HG03097 (cell line): ENCODE results near the gene MORN2.
"Not testable (repeated sequence)": the region's sequence is repeated elsewhere in the genome, so short reads cannot be mapped to it uniquely, and the experiment has no call there.

ENCODE experiments used
- ATAC-seq: cut with Tn5 transposase; IDR thresholded peaks from one replicate; pipeline ENCODE4 v1.9.1; 2021; ENCODE audit not compliant: unreplicated experiment, low FRiP score

MORN2 gene

DNA sequence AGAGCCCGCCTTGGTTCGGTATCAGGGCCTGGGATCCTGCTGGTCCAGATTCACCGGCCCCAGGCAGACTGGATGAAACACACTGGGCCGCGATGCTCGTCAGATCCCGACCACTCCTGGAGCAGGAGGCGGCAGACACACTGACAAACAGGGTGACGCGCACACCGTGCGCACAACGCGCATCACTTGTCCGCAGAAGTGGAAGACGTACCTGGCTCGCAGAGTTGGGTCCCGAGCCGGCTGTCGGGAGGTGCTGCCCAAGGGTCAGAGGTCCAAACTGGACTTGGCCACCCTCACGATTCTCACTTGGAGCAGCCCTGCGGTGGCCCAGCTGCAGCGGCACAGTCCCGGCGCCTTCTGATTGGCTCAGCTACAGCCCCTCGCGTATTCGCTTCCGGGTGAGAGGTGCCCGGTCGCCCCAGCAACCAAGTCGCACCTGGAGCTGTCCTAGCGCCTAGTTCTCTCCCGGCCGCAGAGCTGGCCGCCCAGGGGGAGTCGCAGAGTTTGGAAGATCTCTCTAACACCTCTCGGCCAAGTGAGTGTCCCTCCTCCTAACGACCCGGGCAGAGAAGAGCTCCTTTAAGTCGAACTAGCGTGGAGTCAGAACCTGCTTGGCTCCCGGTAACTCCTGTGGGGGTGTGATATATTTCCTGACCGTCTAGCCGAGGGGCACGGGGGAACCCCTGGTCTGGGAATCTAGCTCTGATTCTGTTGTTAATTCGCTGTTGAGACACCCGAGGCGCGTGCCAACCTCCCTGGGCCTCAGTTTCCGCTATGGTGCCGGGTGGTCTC lies at the start of gene MORN2, which contains the start of gene DHX57:
MORN2 (plus strand) TSS at position 401 of the 792 bp plus-strand sequence.
DHX57 (minus strand) TSS at position 359 of the 792 bp plus-strand sequence. CDS start 7,529 bp downstream, outside the sequence.
- ATAC-seq: peak; percentile 100

- not testable (repeated sequence) for ATAC-seq
Measured at GRCh38 chr2:38827539-38828145, 48.1 kb upstream of the MORN2 start.

DNA sequence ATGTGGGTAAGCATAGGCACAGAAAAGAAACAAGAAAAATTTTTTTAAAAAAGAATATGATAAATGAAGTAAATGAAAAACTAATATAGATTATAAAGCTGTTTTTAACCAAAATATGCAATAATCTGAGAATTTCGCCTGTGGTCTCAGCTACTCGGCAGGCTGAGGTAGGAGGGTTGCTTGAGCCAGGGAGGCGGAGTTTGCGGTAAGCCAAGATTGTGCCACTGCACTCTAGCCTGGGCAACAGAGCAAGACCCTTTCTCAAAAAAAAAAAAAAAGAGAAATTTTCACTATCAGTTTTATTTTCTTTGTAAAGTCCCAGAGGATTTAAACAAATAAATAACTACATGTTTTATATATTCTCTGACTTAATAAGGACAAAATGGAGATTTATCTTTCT lies 47.3 kb upstream of the MORN2 start:
- ATAC-seq: no peak

GRCh38 chr2:38829971-38830370 lies 45.8 kb upstream of the MORN2 start:
- ATAC-seq: no peak

DNA sequence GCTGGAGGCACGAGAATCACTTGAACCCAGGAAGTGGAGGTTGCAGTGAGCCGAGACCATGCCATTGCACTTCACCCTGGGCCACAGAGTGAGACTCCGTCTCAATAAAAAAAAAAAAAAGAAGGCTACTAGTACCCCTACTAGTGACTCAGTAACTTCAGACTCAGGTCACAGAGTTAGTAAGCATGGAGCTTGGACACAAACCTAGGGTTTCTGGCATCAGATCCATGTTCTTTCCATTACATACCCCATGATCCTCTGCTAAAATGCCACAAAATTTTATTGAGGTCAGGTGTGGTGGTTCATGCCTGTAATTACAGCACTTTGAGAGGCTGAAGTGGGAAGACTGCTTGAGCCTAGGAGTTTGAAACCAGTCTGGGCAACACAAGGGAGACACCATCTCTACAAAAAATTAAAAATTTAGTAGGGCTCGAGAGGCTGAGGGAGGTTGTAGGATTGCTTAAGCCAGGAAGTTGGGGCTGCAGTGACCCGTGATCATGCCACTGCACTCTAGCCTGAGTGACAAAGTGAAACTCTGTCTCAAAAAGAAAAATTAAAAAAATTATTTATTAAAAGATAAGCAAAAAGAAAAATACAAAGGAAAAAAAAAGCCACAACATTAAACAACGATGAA lies 45.1 kb upstream of the MORN2 start:
- ATAC-seq: no peak

DNA sequence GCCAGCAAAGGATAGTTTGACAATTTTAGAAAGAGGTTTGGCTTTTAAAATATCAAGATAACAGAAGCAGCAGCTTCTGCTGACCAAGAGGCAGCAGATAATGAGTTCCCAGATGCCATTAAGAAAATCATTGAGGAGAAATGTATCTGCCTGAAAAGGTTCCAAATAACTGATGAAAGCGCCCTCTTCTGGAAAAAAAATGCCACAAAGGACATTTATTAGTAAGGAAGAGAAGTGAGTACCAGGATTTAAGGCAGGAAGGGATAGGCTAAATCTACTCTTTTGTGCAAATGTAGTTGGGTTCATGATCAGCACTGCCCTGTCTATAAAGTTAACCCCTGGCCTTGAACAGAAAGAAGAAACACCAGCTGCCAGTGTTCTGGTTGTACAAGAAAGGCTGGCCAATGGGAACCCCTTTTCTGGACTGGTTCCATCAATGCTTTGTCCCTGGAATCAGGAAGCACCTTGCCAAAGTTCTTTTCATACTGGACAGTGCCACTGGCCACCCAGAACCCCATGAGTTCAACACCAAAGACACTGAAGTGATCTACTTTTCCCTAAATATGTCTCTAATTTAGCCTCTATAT lies 40.7 kb upstream of the MORN2 start:
- no peak for ATAC-seq

- peak; percentile 79 for ATAC-seq
Measured at GRCh38 chr2:38835990-38836389, 39.8 kb upstream of the MORN2 start.

DNA sequence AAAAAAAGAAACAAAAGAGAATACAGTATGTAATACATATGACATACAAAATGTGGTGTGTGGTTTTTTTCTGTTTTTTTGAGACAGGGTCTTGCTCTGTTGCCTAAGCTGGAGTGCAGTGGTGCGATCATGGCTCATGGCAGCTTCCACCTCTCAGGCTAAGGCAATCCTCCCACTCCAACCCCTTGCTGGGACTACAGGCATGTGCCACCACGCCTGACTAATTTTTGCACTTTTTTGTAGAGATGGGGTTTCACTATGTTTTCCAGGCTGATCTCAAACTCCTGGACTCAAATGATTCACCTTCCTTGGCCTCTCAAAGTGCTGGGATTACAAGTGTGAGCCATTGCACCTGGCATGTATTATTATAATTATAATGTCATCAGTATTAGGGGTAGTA lies 39.0 kb upstream of the MORN2 start:
- ATAC-seq: no peak

DNA sequence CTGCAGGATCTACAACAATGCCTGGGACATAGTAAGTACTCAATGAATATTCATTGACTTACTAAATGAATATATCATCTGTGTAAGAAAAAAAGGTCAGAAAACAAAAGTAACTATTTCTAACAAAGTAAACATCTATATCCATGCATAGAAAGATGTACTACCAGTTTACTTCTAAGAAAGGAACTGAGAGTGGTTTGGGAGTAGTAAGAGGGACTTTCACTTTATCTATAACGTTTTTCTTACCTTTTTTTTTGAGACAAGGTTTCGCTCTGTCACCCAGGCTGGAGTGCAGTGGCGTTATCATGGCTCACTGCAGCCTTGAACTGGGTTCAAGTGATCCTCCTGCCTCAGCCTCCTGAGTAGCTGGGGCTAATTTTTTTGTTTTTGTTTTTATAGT lies 25.7 kb upstream of the MORN2 start:
- no peak for ATAC-seq

DNA sequence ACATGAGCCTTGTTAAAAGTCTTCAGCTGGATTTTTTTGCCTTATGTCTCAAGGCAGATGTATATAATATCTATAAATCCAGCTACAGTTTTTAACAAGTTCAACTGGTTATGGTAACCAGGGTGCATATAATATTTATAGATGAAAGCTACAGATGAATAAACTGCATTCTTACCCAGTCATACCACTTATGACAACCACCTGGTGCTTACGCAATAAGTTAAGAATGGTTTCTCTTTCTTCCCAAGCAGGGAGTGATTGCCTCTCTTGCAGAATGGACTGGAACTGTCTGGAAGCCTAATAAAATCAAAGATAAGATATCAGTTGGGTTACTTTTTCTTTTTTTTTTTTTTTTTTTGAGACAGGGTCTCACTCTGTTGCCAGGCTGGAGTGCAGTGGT lies 19.6 kb upstream of the MORN2 start:
- ATAC-seq: no peak

- no peak for ATAC-seq
Measured at GRCh38 chr2:38862476-38862875, 13.3 kb upstream of the MORN2 start.

- ATAC-seq: no peak
Measured at GRCh38 chr2:38863061-38863695, 12.6 kb upstream of the MORN2 start.

DNA sequence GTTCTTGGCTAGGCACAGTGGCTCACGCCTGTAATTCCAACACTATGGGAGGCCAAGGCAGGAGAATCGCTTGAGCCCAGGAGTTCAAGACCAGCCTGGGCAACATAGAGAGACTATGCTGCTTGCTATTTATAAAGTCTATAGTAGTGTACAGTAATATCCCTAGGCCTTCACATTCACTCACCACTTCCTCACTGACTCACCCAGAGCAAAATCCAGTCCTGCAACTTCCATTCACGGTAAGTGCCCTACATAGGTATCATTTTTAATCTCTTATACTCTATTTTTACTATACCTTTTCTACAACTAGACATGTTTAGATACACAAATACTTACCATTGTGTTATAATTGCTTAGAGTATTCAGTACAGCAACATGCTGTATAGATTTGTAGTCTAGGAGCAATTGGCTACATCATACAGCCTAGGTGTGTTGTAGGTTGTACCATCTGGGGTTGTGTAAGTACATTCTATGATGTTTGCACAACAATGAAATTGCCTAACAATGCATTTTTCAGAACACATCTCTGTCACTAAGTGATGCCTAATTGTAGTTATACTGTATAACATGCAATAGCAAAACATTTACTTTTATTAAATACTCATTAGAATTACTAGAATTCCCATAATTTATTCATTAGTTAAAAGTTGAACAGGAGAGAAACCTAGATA lies 8.9 kb upstream of the MORN2 start:
- no peak for ATAC-seq

GRCh38 chr2:38871432-38871831 lies 4.3 kb upstream of the MORN2 start:
- ATAC-seq: no peak

- no peak for ATAC-seq
Measured at GRCh38 chr2:38873763-38874162, 2.0 kb upstream of the MORN2 start.

- no peak for ATAC-seq
Measured at GRCh38 chr2:38875227-38875575, 575 bp upstream of the MORN2 start.

GRCh38 chr2:38876407-38876806 lies 631 bp downstream of the MORN2 start:
- ATAC-seq: no peak

GRCh38 chr2:38886063-38886462 lies 10.3 kb downstream of the MORN2 start:
- ATAC-seq: no peak

GRCh38 chr2:38887347-38887746 lies 11.6 kb downstream of the MORN2 start:
- no peak for ATAC-seq

GRCh38 chr2:38887902-38888554 lies 12.3 kb downstream of the MORN2 start:
- ATAC-seq: no peak
